ENCODE results near the gene SPPL2C.

DNA sequence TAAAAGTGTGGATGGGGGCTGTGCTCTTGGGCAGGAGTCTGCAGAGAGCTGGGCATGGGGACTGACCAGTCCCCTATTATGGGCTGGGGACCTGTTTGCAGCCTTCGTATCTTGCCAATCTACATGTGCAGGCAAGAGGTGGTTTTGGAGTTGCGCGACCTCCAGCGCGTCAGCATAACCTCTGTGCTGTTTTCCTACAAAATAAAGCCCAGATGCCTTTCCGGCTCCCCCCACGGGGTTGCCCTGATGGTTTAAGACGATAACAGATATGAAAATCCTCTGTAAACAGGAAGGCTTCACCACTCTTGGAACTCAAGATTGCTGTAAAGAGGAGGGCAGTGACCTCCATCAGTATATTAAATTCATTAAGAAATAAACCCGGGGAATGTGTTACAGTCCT is 16.5 kb upstream of the SPPL2C start:
- no peak for TF ChIP-seq EZH2 (IDR thresholded peaks at IDR 0.05)
- no peak for TF ChIP-seq POLR2AphosphoS5 (IDR thresholded peaks at IDR 0.05; ENCODE audit: borderline replicate concordance, low read depth, low read length)
- no peak for TF ChIP-seq FOXP2 (optimal IDR thresholded peaks at IDR 0.05; ENCODE audit: control extremely low read depth, extremely low read length, insufficient read depth)

Measured in SK-N-MC (cell line).